B cell (primary cell): ENCODE data around the gene HEXIM1.

ENCODE experiments used
- EZH2 ChIP-seq: IDR thresholded peaks from 2 replicates; pipeline ENCODE4 v1.6.1; 2012; ENCODE audit warnings: borderline replicate concordance, low read depth, mild to moderate bottlenecking, moderate library complexity, low read length; ENCODE audit not compliant: insufficient read depth, poor library complexity, severe bottlenecking
- TF ChIP-seq, protein P1 (sequence below): fragments of 200-600 bp; IDR thresholded peaks from one replicate; pipeline ENCODE4 v1.8.0; 2022; ENCODE audit warnings: antibody characterized with exemption, mild to moderate bottlenecking

- TF ChIP-seq EZH2, result no peak
- TF ChIP-seq, protein P1, sequence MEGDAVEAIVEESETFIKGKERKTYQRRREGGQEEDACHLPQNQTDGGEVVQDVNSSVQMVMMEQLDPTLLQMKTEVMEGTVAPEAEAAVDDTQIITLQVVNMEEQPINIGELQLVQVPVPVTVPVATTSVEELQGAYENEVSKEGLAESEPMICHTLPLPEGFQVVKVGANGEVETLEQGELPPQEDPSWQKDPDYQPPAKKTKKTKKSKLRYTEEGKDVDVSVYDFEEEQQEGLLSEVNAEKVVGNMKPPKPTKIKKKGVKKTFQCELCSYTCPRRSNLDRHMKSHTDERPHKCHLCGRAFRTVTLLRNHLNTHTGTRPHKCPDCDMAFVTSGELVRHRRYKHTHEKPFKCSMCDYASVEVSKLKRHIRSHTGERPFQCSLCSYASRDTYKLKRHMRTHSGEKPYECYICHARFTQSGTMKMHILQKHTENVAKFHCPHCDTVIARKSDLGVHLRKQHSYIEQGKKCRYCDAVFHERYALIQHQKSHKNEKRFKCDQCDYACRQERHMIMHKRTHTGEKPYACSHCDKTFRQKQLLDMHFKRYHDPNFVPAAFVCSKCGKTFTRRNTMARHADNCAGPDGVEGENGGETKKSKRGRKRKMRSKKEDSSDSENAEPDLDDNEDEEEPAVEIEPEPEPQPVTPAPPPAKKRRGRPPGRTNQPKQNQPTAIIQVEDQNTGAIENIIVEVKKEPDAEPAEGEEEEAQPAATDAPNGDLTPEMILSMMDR, result no peak
Observed at GRCh38 chr17:45155029-45155428, 6.8 kb downstream of the HEXIM1 start.
